HG03196 (cell line): ENCODE results near the gene QRICH2.
"Not testable (repeated sequence)": the region's sequence is repeated elsewhere in the genome, so short reads cannot be mapped to it uniquely, and the experiment has no call there.

ENCODE experiments used
- ATAC-seq: cut with Tn5 transposase; IDR thresholded peaks from one replicate; pipeline ENCODE4 v1.9.1; 2021; ENCODE audit not compliant: unreplicated experiment

QRICH2 gene

DNA sequence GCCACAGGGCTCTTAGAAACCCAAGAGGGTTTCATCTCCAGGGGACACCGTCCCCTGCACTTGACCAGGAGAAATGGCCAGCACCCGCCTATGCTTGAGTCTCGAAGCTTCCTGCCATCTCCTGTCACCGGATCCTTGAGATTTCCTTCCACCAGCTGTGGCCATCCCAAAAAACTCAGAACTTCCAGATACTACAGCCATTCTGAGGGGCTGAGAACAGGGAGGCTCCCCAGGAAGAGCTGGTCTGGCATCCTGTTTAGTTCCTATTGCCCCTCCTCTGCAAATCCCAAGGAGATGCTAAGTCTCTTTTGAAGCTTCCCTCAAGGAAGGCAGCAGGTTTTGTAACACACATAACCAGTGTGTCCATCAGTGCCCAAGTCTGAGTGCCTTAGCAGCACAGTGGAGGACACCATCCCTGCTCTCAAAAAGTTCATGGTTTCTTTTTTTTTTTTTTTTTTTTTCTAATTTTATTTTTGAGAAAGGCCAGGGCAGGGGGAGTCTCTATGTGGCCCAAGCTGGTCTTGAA lies 41.0 kb downstream of the QRICH2 start:
- ATAC-seq, result no peak

DNA sequence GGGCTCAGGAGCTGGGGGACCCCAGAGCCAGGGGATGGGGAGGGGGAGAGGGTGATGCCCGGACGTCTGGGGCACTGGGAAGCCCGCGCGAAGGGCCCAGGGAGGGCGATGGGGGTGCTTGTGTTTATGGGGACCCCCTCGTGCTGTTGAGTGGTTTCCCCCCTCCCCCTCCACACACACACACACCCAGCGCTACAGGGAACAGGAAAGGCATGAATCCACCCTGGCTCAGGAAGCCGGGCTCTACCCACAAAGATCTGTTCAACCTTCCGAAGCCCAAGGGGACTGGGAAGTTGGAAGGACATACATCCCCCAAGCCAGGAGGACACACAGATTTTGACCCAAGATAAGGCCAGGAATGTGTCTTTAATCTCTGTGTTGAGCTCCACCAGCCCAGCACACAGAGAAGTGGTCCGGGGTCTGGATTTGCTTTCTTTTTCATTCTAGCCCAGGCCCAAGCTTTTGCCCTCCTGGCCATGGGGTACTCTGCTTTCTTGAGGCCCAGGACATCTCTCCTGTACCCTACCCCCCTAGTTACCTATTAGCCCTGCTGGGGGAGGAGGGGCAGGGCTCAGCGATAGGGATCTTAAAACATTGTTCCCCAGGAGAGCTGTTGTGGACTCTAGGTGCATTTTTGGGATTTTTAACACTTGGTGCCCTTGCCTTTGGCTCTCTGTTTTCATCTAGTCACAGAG lies 41.7 kb downstream of the QRICH2 start:
- ATAC-seq, result no peak

- ATAC-seq, result no peak
Observed at GRCh38 chr17:76265624-76266243, 42.3 kb downstream of the QRICH2 start.

DNA sequence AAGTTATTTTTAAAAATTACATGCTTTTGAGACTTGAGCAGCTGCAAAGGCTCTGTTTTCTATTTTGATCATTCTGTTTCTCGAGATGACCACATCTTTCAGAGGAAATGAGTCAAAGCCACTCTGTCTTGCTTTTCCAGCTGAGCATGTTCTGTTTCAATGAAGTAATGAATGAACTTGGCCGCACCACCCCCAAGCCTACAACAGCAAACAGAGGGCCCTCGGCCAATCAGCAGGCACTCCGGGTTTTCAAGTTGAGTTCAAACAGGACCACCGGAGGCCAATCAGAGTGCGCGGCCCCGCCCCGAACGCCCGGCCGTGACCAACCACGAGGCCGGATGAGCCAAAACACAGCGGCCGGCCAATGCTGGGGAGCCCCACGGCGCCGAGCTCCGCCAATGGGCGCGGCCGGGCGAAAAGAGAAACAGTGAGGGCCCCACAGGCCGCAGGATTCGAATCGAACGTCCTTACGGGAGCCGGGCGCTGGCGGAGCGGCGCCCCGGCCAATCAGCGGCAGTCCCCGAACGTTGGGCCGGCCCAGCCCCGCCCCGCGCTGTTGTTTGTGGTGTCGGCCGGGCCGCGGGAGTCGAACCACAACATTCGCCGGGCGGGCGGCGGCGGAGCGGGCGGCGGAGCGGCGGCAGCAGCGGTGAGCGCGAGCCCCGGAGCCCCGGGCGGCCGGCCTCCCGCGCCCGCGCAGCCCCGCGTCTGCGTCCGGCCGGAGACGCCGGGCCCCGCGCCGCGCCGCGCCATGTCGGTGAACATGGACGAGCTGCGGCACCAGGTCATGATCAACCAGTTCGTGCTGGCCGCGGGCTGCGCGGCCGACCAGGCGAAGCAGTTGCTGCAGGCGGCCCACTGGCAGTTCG lies 43.1 kb downstream of the QRICH2 start, which contains the start of gene UBALD2:
TSS of gene UBALD2 (plus strand) at position 594 of the 869 bp plus-strand sequence. CDS start at position 752, 158 bp downstream.
- peak; percentile 60 for ATAC-seq

DNA sequence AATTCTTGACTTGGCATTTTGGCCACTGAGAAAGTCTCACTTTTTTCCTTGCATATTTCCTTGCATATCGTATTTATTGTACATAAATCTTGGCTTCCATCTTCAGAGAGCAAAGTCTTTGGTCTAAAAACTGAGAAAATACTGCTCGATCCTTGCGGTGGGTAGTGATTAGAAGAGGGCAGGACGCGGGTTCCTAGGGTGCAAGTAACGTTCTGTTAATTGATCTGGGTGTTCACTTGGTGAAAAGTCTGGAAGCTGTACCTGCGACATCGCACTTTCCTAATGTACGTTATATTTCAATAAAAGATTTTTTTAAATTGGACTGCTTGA lies 43.7 kb downstream of the QRICH2 start:
- no peak for ATAC-seq

DNA sequence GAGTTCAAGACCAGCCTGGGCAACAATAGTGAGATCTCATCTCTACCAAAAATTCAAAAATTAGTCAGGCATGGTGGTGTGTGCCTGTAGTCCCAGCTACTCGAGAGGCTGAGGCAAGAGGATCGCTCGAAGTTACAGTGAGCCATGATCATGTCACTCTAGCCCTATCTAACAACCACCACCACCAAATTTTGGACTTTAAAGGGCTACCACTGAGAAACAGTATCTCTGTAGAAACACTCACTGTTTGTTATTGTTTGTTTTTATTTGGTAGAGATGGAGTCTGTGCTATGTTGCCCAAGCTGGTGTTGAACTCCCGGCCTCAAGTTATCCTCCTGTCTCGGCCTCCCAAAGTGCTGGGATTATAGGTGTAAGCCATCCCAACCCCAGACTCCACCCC lies 44.2 kb downstream of the QRICH2 start:
- ATAC-seq, result no peak

- ATAC-seq, result no peak
Observed at GRCh38 chr17:76262732-76263344, 45.2 kb downstream of the QRICH2 start.

GRCh38 chr17:76261421-76262215 lies 46.5 kb downstream of the QRICH2 start:
- ATAC-seq, result no peak

- no peak for ATAC-seq
Observed at GRCh38 chr17:76260669-76261068, 47.4 kb downstream of the QRICH2 start.

DNA sequence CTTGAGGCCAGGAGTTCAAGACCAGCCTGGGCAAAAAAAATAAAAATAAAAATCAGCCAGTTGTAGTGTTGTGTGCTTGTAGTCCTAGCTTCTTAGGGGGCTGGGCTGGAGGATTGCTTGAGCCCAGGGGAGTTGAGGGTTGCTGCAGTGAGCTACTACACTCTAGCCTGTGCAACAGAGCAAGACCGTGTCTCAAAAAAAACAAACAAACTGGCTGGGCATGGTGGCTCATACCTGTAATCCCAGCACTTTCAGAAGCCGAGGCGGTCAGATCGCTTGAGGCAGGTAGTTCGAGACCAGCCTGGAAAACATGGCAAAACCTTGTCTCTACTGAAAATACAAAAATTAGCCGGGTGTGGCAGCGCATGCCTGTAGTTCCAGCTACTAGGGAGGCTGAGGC lies 47.9 kb downstream of the QRICH2 start:
- ATAC-seq, result no peak

- ATAC-seq, result not testable (repeated sequence)
Observed at GRCh38 chr17:76256430-76257050, 51.5 kb downstream of the QRICH2 start.

DNA sequence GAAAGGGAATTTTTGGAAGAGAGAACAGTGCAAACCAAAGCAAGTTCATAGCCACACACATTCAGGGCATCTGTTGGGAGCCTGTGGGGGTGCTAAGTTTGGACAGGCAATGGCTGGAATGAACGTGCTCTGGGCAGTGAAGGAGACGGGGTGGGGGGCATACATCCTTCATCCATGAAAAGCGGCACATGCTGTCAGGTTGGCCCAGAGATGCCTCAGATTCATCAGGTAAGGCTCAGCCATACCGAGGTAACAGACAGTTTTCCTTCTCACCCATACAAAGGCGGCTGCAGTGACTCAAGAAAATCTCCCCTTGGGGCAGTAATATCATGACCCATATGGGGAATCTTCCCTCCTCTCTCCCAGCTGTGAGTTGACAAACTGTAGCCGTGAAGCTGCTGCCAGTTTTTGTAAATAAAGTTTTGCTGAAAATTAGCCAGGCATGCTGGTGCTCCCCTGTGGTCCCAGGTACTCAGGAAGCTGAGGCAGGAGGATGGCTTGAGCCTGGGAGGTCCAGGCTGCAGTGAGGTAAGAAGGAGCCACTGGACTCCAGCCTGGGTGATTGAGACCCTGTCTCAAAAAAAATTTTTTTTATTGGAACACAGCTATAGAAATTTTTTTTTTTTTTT lies 52.2 kb downstream of the QRICH2 start:
- ATAC-seq, result no peak

DNA sequence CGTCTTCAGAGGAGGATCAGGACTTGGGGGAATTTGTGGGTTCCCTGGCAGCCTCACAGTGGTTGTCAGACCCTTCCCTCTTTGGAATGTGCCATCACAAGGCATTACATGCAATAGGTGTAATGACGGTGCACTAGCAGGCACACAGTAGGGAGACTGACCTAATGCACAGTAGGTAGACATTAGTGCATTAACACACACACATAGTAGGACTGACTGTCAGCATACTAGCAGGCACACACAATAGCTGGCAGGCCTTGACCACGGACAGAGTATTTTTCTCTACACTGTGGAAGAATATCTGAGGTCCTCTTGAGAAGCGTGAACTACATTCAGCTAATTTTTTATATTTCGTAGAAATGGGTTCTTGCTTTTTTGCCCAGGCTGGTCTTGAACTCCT lies 53.8 kb downstream of the QRICH2 start:
- ATAC-seq, result no peak

DNA sequence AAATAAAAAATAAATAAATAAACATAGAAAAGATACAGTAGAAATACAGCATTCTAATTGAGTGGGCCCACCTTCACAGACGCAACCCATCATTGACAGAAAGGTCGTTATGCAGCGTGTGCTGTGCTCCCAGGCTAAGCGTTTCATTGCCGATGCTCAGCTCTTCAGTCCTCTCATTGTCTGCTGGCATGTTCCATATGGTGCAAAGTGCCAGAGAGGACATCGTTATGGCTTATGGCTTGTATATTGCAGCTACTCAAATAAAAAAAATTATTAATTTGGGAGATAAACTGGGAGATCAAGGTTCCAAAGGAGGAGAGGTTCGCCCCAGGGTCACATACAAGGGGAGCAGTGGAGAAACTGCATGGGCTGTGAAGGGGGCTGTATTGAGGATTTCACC lies 54.2 kb downstream of the QRICH2 start:
- no peak for ATAC-seq

DNA sequence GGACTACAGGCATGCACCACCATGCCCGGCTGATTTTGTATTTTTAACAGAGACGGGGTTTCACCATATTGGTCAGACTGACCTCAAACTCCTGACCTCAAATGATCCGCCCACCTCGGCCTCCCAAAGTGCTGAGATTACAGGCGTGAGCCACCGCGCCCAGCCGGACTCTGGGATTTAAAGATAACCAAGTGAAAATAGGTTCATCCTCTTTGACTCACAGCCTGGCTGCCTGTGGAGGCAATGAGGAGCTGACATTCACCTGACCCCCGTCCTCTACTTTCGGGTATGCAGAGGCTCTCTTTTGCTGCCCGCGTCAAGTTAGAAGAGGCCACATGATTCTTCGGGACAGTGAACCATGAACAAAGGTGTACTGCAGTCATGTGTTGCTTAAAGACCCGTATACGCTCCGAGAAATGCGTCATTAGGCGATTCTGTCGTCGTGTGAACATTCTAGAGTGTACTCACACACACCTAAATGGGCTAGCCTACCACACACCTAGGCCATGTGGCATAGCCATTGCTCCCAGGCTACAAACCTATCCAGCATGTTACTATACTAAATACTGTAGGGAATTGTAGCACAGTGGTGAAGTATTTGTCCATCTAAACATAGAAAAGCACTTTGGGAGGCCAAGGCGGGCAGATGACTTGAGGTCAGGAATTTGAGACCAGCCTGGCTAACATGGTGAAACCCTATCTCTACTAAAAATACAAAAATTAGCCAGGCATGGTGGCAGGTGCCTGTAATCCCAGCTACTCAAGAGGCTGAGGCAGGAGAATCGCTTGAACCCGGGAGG lies 54.9 kb downstream of the QRICH2 start:
- ATAC-seq, result not testable (repeated sequence)

GRCh38 chr17:76252040-76252954 lies 55.8 kb downstream of the QRICH2 start:
- no peak for ATAC-seq

GRCh38 chr17:76251478-76252039 lies 56.5 kb downstream of the QRICH2 start:
- no peak for ATAC-seq
